ENCODE measurements around the gene SSH3.

The SSH3 gene

DNA sequence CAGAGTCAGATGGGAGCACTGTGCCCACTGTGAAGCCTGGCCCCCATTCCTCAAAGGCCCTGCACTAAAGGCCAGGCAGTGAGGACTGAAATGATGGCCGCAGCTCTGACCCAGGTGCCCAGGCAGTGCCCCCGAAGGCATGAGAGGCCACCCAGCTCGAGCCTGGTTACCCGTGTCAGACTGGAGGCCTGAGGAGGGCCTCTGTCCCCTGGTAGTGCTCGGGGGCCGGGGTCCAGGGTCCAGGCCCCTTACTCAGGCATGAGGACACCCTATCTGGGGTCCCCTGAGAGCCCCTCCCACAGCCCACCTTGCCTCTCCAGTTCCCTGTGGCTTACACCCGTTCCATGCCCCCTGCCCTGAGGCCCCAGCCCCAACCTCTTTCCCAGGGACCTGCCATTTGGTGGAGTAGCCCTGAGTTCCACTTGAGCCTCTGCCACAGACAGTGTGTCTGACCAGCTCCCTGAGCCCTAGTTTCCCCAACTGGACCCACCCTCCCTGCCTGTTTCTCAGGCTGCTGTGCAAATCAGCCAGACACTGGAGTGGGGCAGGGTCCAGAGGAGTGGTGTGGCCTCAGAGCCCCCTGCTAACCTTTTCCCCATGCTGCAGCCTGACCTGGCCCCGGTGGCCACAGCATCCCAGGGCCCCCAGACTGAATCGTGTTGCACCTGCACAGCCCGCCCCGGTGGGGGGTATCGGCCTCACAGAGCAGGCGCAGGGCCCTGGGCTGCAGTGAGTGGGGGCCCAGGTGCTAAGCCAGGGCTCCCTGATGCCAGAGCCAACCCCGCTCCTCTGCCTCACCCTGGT is 25.0 kb upstream of the SSH3 start:
- no peak for DNase-seq (ENCODE audit: low read depth)
- TF ChIP-seq, protein P1, sequence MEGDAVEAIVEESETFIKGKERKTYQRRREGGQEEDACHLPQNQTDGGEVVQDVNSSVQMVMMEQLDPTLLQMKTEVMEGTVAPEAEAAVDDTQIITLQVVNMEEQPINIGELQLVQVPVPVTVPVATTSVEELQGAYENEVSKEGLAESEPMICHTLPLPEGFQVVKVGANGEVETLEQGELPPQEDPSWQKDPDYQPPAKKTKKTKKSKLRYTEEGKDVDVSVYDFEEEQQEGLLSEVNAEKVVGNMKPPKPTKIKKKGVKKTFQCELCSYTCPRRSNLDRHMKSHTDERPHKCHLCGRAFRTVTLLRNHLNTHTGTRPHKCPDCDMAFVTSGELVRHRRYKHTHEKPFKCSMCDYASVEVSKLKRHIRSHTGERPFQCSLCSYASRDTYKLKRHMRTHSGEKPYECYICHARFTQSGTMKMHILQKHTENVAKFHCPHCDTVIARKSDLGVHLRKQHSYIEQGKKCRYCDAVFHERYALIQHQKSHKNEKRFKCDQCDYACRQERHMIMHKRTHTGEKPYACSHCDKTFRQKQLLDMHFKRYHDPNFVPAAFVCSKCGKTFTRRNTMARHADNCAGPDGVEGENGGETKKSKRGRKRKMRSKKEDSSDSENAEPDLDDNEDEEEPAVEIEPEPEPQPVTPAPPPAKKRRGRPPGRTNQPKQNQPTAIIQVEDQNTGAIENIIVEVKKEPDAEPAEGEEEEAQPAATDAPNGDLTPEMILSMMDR (IDR thresholded peaks at IDR 0.05; ENCODE audit: low read length, missing control alignments): no peak
- no peak overlapping the region for H3K4me3 ChIP-seq (replicated peaks; ENCODE audit: low read depth, low read length)

DNA sequence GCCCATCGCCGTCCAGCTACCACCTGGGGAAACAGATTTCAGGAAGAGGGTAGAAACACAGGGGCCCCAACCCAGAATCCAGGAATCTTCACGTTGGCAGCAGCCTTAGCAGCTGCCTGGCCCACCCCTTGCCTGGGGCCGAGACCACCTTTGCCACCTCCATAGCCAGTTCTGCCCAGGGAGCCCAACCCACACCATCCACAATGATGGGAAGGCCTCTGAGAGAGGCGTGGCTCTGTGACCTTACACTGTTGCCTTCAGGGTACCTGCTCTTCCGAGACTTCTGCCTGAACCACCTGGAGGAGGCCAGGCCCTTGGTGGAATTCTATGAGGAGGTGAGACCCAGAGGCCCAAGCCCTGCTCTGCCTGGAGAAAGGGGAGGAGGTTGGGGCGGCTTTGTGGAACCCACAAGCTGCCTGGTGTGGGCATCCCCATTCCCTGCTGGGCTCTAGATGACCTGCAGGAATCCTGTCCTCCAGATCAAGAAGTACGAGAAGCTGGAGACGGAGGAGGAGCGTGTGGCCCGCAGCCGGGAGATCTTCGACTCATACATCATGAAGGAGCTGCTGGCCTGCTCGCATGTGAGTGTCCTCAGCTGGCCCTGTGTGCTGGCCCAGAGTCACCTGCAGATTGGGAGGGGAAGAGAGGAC is 24.3 kb upstream of the SSH3 start:
- DNase-seq (ENCODE audit: low read depth): no peak
- TF ChIP-seq, protein P1 (IDR thresholded peaks at IDR 0.05; ENCODE audit: low read length, missing control alignments): no peak
- no peak overlapping the region for H3K4me3 ChIP-seq (replicated peaks; ENCODE audit: low read depth, low read length)

DNA sequence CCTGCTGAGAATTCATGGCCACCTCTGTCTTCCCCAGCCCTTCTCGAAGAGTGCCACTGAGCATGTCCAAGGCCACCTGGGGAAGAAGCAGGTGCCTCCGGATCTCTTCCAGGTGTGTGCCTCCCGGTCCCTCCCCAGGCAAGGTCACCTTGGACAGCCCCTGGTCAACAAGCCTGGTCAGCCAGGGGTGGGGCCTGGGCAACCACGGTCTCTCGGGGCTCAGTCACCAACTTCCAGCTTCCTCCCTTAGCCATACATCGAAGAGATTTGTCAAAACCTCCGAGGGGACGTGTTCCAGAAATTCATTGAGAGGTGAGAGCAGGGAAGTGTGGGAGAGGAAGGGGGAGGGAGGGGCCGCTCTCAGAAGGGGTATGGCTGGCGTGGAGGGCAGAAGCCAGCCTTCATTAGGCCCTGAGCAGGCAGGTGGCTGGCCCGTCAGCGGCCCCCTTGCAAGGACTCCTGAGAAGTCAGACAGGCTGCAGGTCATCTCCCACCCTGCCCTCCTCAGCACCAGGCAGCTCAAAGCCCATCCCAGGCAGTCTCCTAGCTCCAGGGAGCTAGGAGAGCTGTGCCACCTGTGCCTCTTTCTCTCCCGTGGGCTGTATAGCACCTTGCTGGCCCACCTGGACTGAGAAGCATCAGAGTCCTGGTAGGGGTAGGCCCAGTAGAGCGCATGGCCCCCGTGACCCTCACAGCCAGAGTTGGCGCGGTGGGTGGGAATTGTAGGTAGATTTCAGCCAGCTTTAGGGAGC is 23.6 kb upstream of the SSH3 start:
- TF ChIP-seq, protein P1 (IDR thresholded peaks at IDR 0.05; ENCODE audit: low read length, missing control alignments): no peak
- H3K4me3 ChIP-seq (replicated peaks; ENCODE audit: low read depth, low read length): no peak overlapping the region
- DNase-seq (ENCODE audit: low read depth): no peak

DNA sequence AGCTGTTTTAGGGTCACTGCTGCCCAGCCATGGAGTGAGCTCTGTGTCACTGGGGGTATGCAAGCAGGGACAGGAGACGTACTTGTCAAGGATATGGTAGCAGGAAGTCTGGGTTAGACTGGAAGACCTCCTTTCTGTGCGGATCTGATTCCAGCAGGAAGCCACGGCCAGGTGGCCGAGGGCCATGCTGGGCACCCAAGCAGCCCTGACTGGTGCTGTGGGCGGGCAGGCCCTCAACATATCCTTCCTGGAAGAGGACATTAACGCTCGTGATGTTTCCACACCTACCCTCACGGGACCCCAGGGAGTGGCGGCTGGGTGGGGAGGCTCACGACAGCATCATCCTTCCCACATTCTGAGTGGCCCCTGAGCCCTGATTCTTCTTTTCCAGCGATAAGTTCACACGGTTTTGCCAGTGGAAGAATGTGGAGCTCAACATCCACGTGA is 23.0 kb upstream of the SSH3 start:
- H3K4me3 ChIP-seq (replicated peaks; ENCODE audit: low read depth, low read length): no peak overlapping the region
- no peak for DNase-seq (ENCODE audit: low read depth)
- TF ChIP-seq, protein P1 (IDR thresholded peaks at IDR 0.05; ENCODE audit: low read length, missing control alignments): no peak

DNA sequence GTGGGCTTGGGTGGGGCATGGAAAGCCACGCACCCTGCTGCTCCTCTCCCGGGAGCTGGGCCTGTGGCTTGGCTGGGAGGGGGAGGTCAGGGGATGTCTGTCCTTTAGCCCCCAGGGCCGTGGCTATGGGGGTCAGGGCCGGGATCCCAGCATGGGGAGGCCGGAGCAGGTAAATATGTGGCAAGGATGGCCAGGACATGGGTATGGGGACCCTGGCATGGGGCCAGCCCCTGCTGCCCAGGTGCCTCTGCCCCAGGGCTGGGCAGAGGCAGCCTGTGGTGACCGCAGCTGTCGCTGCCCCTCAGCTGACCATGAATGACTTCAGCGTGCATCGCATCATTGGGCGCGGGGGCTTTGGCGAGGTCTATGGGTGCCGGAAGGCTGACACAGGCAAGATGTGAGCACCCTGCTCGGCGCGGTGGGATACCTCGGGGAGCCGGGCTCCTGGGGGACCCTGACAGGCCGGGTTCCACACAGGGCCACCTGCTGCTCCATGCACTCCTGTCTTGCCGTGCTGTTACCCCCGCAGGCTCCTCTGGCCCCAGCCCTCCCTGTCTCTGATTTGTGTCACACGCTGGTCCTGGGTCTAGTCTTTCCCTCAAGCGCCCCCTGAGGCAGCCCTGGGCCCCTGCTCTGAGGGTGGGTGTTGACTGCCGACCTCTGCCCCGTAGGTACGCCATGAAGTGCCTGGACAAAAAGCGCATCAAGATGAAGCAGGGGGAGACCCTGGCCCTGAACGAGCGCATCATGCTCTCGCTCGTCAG is 22.4 kb upstream of the SSH3 start:
- TF ChIP-seq, protein P1 (IDR thresholded peaks at IDR 0.05; ENCODE audit: low read length, missing control alignments): no peak
- no peak for DNase-seq (ENCODE audit: low read depth)
- no peak overlapping the region for H3K4me3 ChIP-seq (replicated peaks; ENCODE audit: low read depth, low read length)

DNA sequence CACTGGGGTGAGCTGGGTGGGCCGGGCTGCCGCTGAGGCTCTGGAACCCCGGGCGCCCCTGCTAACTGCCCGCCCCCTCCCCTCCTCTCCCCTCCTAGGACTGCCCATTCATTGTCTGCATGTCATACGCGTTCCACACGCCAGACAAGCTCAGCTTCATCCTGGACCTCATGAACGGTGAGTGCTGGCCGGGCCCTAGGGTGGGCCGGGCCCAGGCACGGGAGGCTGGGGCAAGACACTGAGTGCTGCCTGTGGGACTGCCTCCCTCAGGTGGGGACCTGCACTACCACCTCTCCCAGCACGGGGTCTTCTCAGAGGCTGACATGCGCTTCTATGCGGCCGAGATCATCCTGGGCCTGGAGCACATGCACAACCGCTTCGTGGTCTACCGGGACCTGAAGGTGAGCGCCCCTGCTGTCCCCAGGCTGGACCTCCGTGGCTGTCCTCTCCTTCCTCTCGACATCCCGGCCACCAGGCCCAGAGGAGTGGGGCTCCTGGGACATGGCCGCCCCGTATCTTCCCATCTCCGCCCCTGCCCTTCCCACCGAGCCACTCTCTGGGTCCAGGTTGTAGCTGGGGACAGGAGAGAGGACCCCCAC is 21.7 kb upstream of the SSH3 start:
- no peak overlapping the region for H3K4me3 ChIP-seq (replicated peaks; ENCODE audit: low read depth, low read length)
- DNase-seq (ENCODE audit: low read depth): no peak
- TF ChIP-seq, protein P1 (IDR thresholded peaks at IDR 0.05; ENCODE audit: low read length, missing control alignments): no peak

Data from fibroblast of pulmonary artery (primary cell).